CD4-positive, alpha-beta T cell treated with Interferon gamma for 1 hour (primary cell): Measurements from ENCODE around the gene SVIL.
"Not testable (repeated sequence)": the region's sequence is repeated elsewhere in the genome, so short reads cannot be mapped to it uniquely, and the experiment has no call there.

ENCODE experiments used
- DNase-seq: peaks from one replicate; pipeline ENCODE4 v3.0.0-alpha.2; 2020

SVIL gene

GRCh38 chr10:29479081-29479925 is 155.5 kb downstream of the SVIL start:
- no peak for DNase-seq

DNA sequence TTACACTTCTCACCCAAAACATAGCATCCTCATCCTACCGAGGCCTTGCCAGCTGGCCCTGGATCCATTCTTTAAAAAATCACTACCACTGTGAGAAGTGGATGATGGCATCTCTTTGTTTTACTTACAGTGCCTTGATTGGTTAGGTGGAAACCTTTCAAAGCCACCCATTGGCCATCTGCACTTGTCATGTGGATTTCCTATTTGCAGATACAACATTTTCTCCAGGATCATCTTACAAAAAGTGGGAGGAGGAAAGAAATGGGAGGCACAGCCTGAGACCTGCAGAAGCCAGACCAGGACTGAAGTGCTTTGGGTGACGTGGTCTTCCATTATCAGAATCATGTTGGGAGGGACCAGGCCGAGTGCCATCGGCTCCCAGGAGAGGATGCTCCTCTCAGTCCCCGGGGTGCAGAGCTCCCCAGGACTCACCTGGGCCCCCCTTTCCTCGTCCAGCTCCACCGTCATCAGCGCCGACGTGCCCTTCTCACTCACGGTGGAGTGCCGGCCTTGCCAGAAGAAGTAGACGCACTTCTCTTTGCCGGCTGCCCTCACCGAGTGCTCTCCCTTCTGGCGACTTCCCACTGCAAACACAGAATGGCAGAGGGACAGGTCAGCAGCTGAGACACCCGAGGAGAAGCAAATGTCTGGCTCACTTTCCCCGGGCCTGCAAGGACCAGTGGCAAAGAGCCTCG is 161.2 kb downstream of the SVIL start:
- DNase-seq = no peak

GRCh38 chr10:29473087-29473356 is 161.7 kb downstream of the SVIL start:
- DNase-seq = no peak

DNA sequence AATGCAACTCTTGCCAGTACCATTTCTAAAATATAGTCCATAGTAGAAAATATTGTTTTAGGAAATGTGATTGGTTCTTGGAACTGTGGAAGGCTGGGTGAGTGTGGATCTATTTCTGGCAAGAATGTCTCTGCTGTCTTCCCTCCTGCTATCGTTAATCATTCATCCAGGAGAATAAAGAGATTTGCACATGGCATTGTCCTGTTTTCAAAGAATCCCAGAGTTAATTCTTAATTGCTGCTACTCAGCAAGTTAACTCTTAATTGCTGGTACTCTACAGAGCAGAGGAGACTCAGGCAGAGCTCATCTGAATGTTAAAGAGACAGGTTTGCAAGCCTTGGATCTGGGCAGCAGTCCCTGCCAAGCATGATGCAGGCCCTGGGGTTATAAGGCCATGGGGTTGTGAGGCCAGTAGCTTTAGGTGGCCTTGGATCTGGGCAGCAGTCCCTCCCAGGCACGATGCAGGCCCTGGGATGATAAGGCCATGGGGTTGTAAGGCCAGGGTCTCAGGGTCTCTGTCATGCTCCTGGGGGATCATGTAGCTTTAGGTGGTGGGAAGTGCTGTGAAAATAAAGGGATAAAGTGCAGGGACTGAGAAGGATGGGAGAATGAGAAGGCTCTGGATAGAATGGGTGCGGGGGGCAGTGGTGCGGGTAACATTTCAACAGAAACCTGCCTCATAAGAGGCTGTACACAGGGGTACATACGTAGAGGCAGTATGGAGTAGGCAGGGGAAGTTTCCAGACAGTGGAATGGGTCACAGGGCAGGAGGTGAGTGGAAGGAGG is 162.3 kb downstream of the SVIL start:
- DNase-seq = no peak

GRCh38 chr10:29471544-29471859 is 163.3 kb downstream of the SVIL start:
- no peak for DNase-seq

- DNase-seq = no peak
Measured at GRCh38 chr10:29470843-29471543, 163.8 kb downstream of the SVIL start.

DNA sequence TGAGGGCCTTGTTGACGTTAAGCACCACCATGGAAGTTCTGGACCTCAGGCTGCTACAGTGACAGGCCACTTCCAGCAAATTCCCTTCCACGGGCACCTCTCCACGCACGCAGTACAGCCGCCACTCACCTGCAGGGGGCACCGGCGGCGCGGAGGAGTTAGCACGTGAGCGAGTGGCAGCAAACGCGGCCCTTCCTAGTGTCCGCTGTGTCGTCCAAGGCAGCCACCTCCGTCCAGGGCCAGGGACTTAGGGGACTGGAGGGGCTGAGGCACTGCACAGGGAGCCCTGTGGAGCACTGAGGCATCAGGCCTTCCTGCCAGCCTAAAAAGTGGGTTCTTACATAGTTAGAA is 164.4 kb downstream of the SVIL start:
- no peak for DNase-seq

GRCh38 chr10:29469481-29470354 is 165.1 kb downstream of the SVIL start:
- no peak for DNase-seq

- DNase-seq = no peak
Measured at GRCh38 chr10:29465384-29465783, 169.4 kb downstream of the SVIL start.

DNA sequence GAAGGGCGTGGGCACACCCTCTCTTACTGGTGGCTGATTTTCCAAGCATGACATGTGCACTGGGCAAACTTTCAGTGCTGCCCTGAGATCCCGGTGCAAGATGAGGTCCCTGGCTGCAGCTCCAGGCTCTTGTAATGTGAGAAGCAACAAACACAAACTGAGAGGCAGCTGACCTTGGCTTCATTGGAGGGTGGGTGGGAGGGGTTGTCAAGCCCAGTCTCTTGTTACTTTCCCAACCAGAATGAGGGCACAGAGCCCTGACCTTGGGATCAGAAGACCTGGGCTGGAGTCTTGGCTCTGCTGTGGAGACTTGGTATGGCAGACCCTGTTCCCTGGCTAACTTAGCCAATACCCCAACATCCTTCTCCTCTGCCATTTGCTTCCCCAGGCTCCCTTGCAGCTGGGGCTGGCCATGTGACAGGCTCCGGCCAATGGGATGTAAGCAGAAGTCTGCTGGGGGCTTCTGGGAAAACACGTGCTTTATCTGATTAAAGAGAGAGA is 170.1 kb downstream of the SVIL start:
- not testable (repeated sequence) for DNase-seq

DNA sequence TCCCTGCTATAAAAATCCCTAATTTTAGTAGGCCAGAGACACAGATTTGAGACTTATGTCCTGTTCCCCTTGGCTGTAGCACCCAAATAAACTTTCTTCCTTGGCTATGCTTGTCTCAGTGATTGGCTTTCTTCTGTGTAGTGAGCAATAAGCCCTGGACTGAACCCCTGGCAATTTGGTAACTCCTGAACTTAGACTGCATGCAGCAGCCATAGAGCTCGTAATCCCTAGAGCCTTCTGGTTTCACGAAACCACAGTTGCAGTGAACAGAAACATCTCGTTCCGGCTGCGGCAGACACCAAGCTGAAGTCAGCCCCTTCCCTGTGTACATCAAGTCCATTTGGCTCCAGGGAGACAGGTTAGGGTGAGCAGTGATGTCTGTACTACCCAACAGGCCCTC is 173.7 kb downstream of the SVIL start:
- no peak for DNase-seq

GRCh38 chr10:29458190-29458589 is 176.6 kb downstream of the SVIL start:
- DNase-seq = not testable (repeated sequence)

DNA sequence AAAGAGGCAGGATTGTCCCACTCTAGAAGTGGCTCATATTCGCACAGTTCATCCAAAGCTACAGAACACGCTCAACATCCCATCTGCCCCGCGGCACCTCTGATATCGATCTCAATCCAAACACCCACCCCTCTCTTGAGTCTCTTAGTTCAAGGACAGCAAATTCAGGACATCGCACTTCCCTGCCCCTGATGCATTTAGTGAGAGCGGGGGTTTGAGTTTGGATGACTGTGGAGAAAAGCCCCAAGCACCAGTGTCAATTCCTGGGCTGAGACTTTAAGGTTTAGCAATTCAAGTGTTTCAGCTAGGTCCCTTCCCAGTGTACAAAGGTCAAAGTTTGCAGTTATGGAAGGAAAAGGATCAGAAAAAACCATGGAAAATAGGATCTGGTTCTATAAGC is 179.7 kb downstream of the SVIL start:
- no peak for DNase-seq

DNA sequence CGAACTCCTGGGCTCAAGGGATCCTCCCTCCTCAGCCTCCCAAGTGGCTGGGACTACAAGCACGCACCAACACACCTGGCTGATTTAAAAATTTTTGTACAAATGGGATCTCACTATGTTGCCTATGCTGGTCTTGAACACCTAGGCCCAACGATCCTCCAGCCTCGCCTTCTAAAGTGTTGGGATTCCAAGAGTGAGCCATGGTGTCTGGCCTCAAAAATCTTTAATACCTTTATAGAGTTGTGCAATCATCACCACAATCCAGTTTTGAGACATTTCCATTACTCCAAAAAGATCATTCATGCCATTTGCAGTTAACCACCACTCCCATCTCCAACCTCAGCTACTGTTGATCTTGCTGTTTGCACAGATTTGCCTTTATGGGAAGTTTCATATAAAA is 180.5 kb downstream of the SVIL start:
- no peak for DNase-seq

- no peak for DNase-seq
Measured at GRCh38 chr10:29452546-29452945, 182.2 kb downstream of the SVIL start.

GRCh38 chr10:29451946-29452345 is 182.8 kb downstream of the SVIL start:
- DNase-seq = no peak

- no peak for DNase-seq
Measured at GRCh38 chr10:29450405-29450804, 184.4 kb downstream of the SVIL start.

DNA sequence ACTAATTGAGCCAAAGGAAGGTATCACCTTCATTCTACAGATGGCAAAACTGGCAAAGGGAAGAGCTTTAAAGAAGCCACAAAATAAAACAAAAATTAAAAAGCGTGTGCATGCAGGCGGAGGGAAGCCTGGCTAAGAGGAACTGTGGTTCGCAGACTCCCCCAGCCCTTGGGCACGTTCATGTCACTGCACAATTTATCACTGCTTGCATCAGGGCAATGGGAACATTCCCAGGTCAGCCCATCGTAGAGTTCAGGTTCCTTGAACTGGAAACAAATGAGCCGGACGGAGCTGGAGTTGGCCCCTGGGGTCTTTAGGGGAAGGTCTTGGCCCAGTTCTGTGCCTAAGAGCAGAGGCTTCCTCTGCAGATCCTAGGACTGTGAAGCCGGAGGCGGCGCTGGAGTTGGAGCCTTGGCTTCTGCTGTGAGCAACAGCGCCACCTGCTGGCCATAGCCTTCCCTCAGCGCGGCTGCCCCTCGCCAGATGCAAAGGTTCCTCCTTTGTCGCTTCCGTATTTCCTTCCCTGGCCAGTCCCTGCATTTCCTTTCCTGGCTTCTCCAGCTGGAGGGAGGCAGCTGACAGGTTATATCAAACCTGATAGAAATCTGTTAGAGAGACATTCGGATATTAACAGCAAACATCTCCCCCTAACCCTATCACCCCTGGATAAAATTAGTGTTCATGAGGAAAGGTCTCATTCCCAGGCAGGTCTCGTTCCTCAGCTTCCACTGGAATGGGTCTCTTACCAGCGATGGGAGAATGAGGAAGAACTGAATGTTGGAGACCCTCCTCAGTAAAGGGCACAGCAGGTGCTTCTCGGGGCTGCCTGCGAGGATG is 185.8 kb downstream of the SVIL start:
- DNase-seq = peak; percentile 51

DNA sequence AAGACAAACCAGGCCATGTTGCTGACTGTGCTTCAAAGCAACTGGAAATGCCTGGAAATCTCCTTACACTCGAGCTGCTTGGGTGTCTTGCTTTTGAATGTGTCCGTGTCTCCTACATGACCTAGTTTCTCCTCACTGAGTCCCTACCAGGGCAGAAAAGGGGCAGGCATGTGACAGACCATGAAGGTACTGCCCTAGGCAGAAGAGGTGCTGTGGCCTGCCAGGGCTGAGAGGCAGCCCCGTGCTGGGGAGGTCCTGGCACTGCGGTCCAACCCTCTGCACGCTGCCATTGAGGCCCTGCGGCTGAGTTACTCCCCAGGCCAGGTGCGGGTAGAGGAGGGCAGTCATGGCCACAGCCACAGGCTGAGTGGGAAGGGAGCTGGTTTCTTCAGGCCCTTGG is 186.6 kb downstream of the SVIL start:
- no peak for DNase-seq

- DNase-seq = no peak
Measured at GRCh38 chr10:29446327-29446726, 188.4 kb downstream of the SVIL start.
